IMR-90 (cell line): ENCODE measurements around the gene EPB41L3. TPM values are rescaled to one million over a fixed set of nuclear protein-coding genes. Genes with fewer than 3 reads are reported as not detected.

Experiments used
- ATAC-seq: fragments of 200-7000 bp; cut with Tn5 transposase; 2 replicates; pipeline ENCODE4 v1.9.1; 2020; ENCODE audit warnings: low read depth, mild to moderate bottlenecking, moderate library complexity
- BruUV-seq: library from RNA; stranded (reverse); fragments of 400-500 nt; replicated peaks from 2 replicates; lab custom pipeline; 2021; lab: Mats Ljungman, UMichigan
- CTCF ChIA-PET: fragments of 300-600 bp; formaldehyde crosslinking; extraction: SDS; loops from one replicate; lab custom pipeline; 2021; ENCODE audit warnings: antibody characterized with exemption; lab: Yijun Ruan, JAX
- POLR2A ChIA-PET: fragments of 300-600 bp; sonication (Branson Sonifier 250); formaldehyde crosslinking; loops from one replicate; lab custom pipeline; 2022; ENCODE audit warnings: antibody characterized with exemption; ENCODE audit not compliant: unreplicated experiment; lab: Charles Lee
- DNase-seq: peaks from one replicate; pipeline ENCODE4 v3.0.0; 2013
- H2AFZ ChIP-seq: replicated peaks from 2 replicates; pipeline ENCODE3; 2013; ENCODE audit warnings: low read length, mild to moderate bottlenecking; ENCODE audit not compliant: poor library complexity
- H2AK5ac ChIP-seq: 2 replicates; pipeline ENCODE4 v1.6.1; 2013; ENCODE audit warnings: low read depth, low read length, inconsistent platforms
- H2AK9ac ChIP-seq: replicated peaks from 2 replicates; pipeline ENCODE3; 2013; ENCODE audit warnings: mild to moderate bottlenecking, low read depth, low read length, moderate library complexity; ENCODE audit not compliant: poor library complexity
- H2BK120ac ChIP-seq: 2 replicates; pipeline ENCODE4 v1.6.1; 2013; ENCODE audit warnings: low read depth, low read length, inconsistent platforms
- H2BK15ac ChIP-seq: 3 replicates; pipeline ENCODE4 v1.6.1; 2013; ENCODE audit warnings: low read depth, low read length, inconsistent platforms
- H2BK20ac ChIP-seq: 2 replicates; pipeline ENCODE4 v1.6.1; 2013; ENCODE audit warnings: low read depth, mild to moderate bottlenecking, inconsistent platforms, low read length, moderate library complexity
- H2BK5ac ChIP-seq: 2 replicates; pipeline ENCODE4 v1.6.1; 2013; ENCODE audit warnings: mild to moderate bottlenecking, low read depth, low read length, inconsistent platforms; ENCODE audit not compliant: poor library complexity, severe bottlenecking
- H3K14ac ChIP-seq: replicated peaks from 2 replicates; pipeline ENCODE4 v1.6.1; 2013; ENCODE audit warnings: low read depth, low read length, inconsistent platforms
- H3K18ac ChIP-seq: 2 replicates; pipeline ENCODE4 v1.6.1; 2013; ENCODE audit warnings: low read depth, low read length, control low read depth
- H3K23ac ChIP-seq: 2 replicates; pipeline ENCODE4 v1.6.1; 2013; ENCODE audit warnings: low read depth, low read length, inconsistent platforms
- H3K27ac ChIP-seq: 2 replicates; pipeline ENCODE4 v1.5.1; 2013; ENCODE audit warnings: mild to moderate bottlenecking, control low read depth, low read length; ENCODE audit not compliant: insufficient read depth
- H3K27me3 ChIP-seq: 2 replicates; pipeline ENCODE4 v1.6.1; 2013; ENCODE audit warnings: low read length; ENCODE audit not compliant: control insufficient read depth, insufficient read depth
- H3K36me3 ChIP-seq: 2 replicates; pipeline ENCODE4 v1.6.1; 2013; ENCODE audit warnings: low read length, mixed read lengths; ENCODE audit not compliant: control insufficient read depth, insufficient read depth
- H3K4ac ChIP-seq: 2 replicates; pipeline ENCODE4 v1.6.1; 2013; ENCODE audit warnings: low read depth, low read length, inconsistent platforms
- H3K4me1 ChIP-seq: 2 replicates; pipeline ENCODE4 v1.6.1; 2013; ENCODE audit warnings: low read length, mixed read lengths; ENCODE audit not compliant: control insufficient read depth, insufficient read depth
- H3K4me2 ChIP-seq: 2 replicates; pipeline ENCODE4 v1.6.1; 2013; ENCODE audit warnings: low read depth, mild to moderate bottlenecking, control low read depth, low read length, moderate library complexity
- H3K4me3 ChIP-seq: 2 replicates; pipeline ENCODE4 v1.5.1; 2013; ENCODE audit warnings: low read depth, mild to moderate bottlenecking, control low read depth, low read length, moderate library complexity; ENCODE audit not compliant: insufficient read depth
- H3K56ac ChIP-seq: 2 replicates; pipeline ENCODE4 v1.6.1; 2013; ENCODE audit warnings: low read length, inconsistent platforms; ENCODE audit not compliant: insufficient read depth; ENCODE audit errors: extremely low read depth
- H3K79me1 ChIP-seq, 2 experiments: 2 replicates each; pipeline ENCODE4 v1.6.1; 2013; ENCODE audit warnings: low read length in 2 of 2, inconsistent platforms in 1 of 2, low read depth in 1 of 2
- H3K9ac ChIP-seq: 2 replicates; pipeline ENCODE4 v1.6.1; 2013; ENCODE audit warnings: low read depth, low read length, control low read depth
- H3K9me1 ChIP-seq: 2 replicates; pipeline ENCODE4 v1.6.1; 2013; ENCODE audit warnings: low read length, inconsistent platforms; ENCODE audit not compliant: insufficient read depth
- H3K9me3 ChIP-seq: 2 replicates; pipeline ENCODE4 v1.6.1; 2013; ENCODE audit warnings: low read length; ENCODE audit not compliant: control insufficient read depth, insufficient read depth
- H4K20me1 ChIP-seq: 2 replicates; pipeline ENCODE4 v1.6.1; 2013; ENCODE audit warnings: low read length, inconsistent platforms; ENCODE audit not compliant: insufficient read depth
- H4K5ac ChIP-seq: 2 replicates; pipeline ENCODE4 v1.6.1; 2013; ENCODE audit warnings: mild to moderate bottlenecking, low read depth, low read length, control low read depth
- H4K8ac ChIP-seq, 2 experiments: 2 replicates each; pipeline ENCODE4 v1.6.1; 2013; ENCODE audit warnings: low read depth in 2 of 2, low read length in 2 of 2, control low read depth in 1 of 2, inconsistent platforms in 1 of 2
- H4K91ac ChIP-seq: 2 replicates; pipeline ENCODE4 v1.6.1; 2013; ENCODE audit warnings: low read depth, low read length, inconsistent platforms; ENCODE audit not compliant: insufficient read depth
- BHLHE40 ChIP-seq: fragments of 150-350 bp; IDR thresholded peaks from 2 replicates; pipeline ENCODE4 v1.6.1; 2016; ENCODE audit warnings: mild to moderate bottlenecking, low read depth, low read length
- CEBPB ChIP-seq: IDR thresholded peaks from 2 replicates; pipeline ENCODE4 v1.6.1; 2012; ENCODE audit warnings: low read depth, low read length, improper control_type of control experiment
- CTCF ChIP-seq: conservative IDR thresholded peaks from 2 replicates; pipeline ENCODE4 v1.5.1; 2012; ENCODE audit warnings: mild to moderate bottlenecking, low read depth, low read length, improper control_type of control experiment
- ELK1 ChIP-seq: fragments of 150-350 bp; IDR thresholded peaks from 2 replicates; pipeline ENCODE4 v1.6.1; 2016; ENCODE audit warnings: low read depth, mild to moderate bottlenecking, low read length, moderate library complexity, borderline replicate concordance
- FOS ChIP-seq: fragments of 150-350 bp; IDR thresholded peaks from 2 replicates; pipeline ENCODE4 v1.6.1; 2016; ENCODE audit warnings: low read depth, low read length
- MAFK ChIP-seq: IDR thresholded peaks from 2 replicates; pipeline ENCODE4 v1.6.1; 2012; ENCODE audit warnings: low read depth, low read length, improper control_type of control experiment
- MAZ ChIP-seq: IDR thresholded peaks from 2 replicates; pipeline ENCODE4 v1.6.1; 2012; ENCODE audit warnings: low read depth, mild to moderate bottlenecking, low read length, improper control_type of control experiment, moderate library complexity, borderline replicate concordance
- MXI1 ChIP-seq: IDR thresholded peaks from 2 replicates; pipeline ENCODE4 v1.6.1; 2012; ENCODE audit warnings: low read depth, mild to moderate bottlenecking, low read length, moderate library complexity, borderline replicate concordance
- POLR2A ChIP-seq: IDR thresholded peaks from 2 replicates; pipeline ENCODE4 v1.6.1; 2012; ENCODE audit warnings: mild to moderate bottlenecking, low read depth, low read length
- WGBS, 2 experiments: methylation state at CpG; one replicate each; pipeline versions ENCODE4 v1.1.5 to v1.1.7; 2013; ENCODE audit warnings: missing lambda C conversion rate in 2 of 2; ENCODE audit not compliant: insufficient read length in 1 of 2; ENCODE audit errors: extremely low coverage in 2 of 2; 5-methylcytosine and 5-hydroxymethylcytosine counted together
- dilution Hi-C: fragments of 300-500 bp; cut with HindIII; formaldehyde crosslinking; loops from one replicate; pipeline ENCODE4 v1.14.3; 2018; ENCODE audit warnings: low sequenced_read_pairs; ENCODE audit not compliant: unreplicated experiment
- in situ Hi-C: fragments of 300-500 bp; cut with MboI; formaldehyde crosslinking; loops from 3 replicates; pipeline ENCODE4 v1.14.3; 2019; ENCODE audit warnings: low sequenced_read_pairs, inconsistent platforms, mixed read lengths
- intact Hi-C: fragments of 100-400 bp; cut with micrococcal nuclease; formaldehyde crosslinking; loops from 2 replicates; pipeline ENCODE4 v1.10.0; 2022
- polyA plus RNA-seq, 3 experiments: library from polyadenylated mRNA; depleted of rRNA; stranded (reverse); fragments of >200 nt; gene quantifications; 2 replicates each; pipeline ENCODE4 v1.2.3, GENCODE V29; 2012; ENCODE audit warnings: low replicate concordance in 1 of 3
- total RNA-seq: library from RNA; depleted of rRNA; stranded (reverse); fragments of >200 nt; gene quantifications from 2 replicates; pipeline ENCODE4 v1.2.3, GENCODE V29; 2012

Gene EPB41L3
- total and polyA plus RNA-seq, 2 of the 4 experiments (the other 2 are of a cell fraction) = 36.6 to 70.3 TPM

DNA sequence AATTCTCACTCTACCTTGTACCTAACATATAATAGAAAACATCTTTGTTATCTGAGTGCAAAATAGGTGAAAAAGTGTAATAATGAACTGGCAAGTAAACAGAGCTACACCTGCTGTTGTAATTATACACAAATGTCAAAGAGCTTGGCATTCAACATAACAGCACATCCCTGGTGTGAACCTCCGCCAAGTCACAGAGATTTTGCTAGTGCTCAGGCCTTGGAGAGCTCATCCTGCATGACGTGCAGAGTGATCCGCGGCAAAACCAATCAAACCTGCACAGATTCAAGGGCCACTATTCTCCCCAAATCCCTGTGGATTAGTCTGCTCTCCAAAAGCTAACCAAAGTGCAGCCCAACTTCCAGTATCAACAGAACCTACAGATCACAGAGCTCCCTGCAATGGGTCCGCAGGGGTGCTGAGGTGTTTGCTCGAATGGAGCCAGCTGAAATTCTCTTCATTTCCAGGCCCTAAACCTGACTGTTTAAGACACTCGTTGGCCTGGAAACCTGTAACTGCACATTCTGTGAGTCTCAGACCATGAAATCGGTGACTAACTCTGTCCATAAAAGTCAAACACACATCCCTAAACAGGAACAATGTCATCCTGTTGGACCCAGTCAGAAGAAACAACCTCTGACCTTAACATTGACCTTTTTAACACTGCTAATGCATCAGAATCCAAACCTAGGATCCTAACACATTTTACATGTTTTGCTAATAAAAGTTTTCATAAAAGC is 111.8 kb downstream of the EPB41L3 start:
- dilution Hi-C loops = no loop called here
- H3K4ac ChIP-seq = no peak overlapping the region
- H2BK120ac ChIP-seq = no peak overlapping the region
- H2AFZ ChIP-seq = no peak overlapping the region
- H3K36me3 ChIP-seq = peaks cover 4% of the 10 kb centered on the region; the same call in 1 of the 2 replicates
- no peak overlapping the region for H4K5ac ChIP-seq
- no peak overlapping the region for H3K4me2 ChIP-seq
- DNase-seq (no peak), ATAC-seq (no peak)
- H4K8ac ChIP-seq = no peak overlapping the region
- TF ChIP-seq POLR2A (no peak), MAFK (no peak), FOS (no peak), MXI1 (no peak), MAZ (no peak), BHLHE40 (no peak), CTCF (no peak), ELK1 (no peak), CEBPB (no peak)
- H3K4me3 ChIP-seq = no peak overlapping the region
- intact Hi-C loops = no loop called here
- peaks cover 0 to 3% of the 10 kb centered on the region in 2 experiments; a peak in 1 of 4 replicates for H3K79me1 ChIP-seq
- in situ Hi-C loops = no loop called here
- H2BK20ac ChIP-seq = no peak overlapping the region
- WGBS, 2 experiments = 32% methylated on average over 2 of the region's 8 CpGs; no CpG with 5 or more reads in 1 of the 2 experiments
- H2BK15ac ChIP-seq = no peak overlapping the region
- H4K20me1 ChIP-seq = no peaks in the 10 kb centered on the region
- H3K9me3 ChIP-seq = no peaks in the 10 kb centered on the region
- no TSS peak for BruUV-seq
- no peaks in the 10 kb centered on the region for H3K9me1 ChIP-seq
- no peak overlapping the region for H3K23ac ChIP-seq
- no peaks in the 10 kb centered on the region for H3K4me1 ChIP-seq
- H3K27me3 ChIP-seq = no peaks in the 10 kb centered on the region
- H3K27ac ChIP-seq = no peak overlapping the region
- no peak overlapping the region for H2AK9ac ChIP-seq
- no peak overlapping the region for H4K91ac ChIP-seq
- H3K9ac ChIP-seq = no peak overlapping the region
- POLR2A ChIA-PET = no interaction called here
- no peak overlapping the region for H3K56ac ChIP-seq
- no peak overlapping the region for H2AK5ac ChIP-seq
- H3K18ac ChIP-seq = no peak overlapping the region
- CTCF ChIA-PET = interaction anchor here (0.5 kb wide), 1 partner anchor 183 kb away, joined by 5 read pairs; no protein-coding TSS in a partner anchor
- no peak overlapping the region for H3K14ac ChIP-seq
- H2BK5ac ChIP-seq = no peak overlapping the region
